Measurements from ENCODE around the gene VAPA. TPM values are rescaled to one million over a fixed set of nuclear protein-coding genes. Genes with fewer than 3 reads are reported as not detected.

VAPA gene
- total RNA-seq, 2 experiments from 2014 or later: 139 to 176 TPM

DNA sequence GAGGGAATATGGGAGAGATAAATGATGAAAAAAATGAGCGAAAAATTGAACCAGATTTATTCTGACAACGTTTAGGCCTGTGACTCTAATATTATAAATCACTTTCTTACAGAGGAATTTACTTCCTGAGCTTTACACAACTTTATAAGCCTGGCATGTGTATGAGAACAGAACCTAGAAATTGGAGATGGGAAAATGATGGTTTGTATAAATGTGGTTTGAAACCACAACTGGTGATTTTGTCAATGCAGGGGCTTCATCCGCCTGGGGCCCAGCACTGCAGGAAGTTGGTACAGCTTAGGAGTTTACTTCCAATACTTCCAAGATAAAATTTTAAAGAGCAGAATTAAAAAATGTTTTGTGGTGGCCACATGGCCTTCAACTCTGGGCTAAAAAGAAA is 82.3 kb downstream of the VAPA start:
- Histone ChIP-seq H3K4me2 (ENCODE audit: low read length) (no peak overlapping the region), H3K9me3 (ENCODE audit: low read length) (peaks cover 7% of the 10 kb centered on the region; the same call in 1 of the 2 replicates), H3K4me1 (ENCODE audit: insufficient read depth, low read length, poor library complexity, severe bottlenecking) (no peaks in the 10 kb centered on the region), H3K4me3 (ENCODE audit: low read depth, low read length, poor library complexity, severe bottlenecking) (no peak overlapping the region), H3K9me2 (ENCODE audit: insufficient read depth, low read length) (no peaks in the 10 kb centered on the region), H3K27ac (ENCODE audit: low read depth, low read length, poor library complexity, severe bottlenecking) (no peak overlapping the region), H2AFZ (ENCODE audit: low read length) (no peak overlapping the region), H4K20me1 (ENCODE audit: insufficient read depth, low read length) (no peaks in the 10 kb centered on the region), H3K79me2 (ENCODE audit: insufficient read depth, low read depth, low read length) (no peaks in the 10 kb centered on the region), H3K36me3 (ENCODE audit: insufficient read depth, low read length) (no peaks in the 10 kb centered on the region)
- no TSS peak for BruUV-seq (replicated peaks)
- TF ChIP-seq, protein P1, sequence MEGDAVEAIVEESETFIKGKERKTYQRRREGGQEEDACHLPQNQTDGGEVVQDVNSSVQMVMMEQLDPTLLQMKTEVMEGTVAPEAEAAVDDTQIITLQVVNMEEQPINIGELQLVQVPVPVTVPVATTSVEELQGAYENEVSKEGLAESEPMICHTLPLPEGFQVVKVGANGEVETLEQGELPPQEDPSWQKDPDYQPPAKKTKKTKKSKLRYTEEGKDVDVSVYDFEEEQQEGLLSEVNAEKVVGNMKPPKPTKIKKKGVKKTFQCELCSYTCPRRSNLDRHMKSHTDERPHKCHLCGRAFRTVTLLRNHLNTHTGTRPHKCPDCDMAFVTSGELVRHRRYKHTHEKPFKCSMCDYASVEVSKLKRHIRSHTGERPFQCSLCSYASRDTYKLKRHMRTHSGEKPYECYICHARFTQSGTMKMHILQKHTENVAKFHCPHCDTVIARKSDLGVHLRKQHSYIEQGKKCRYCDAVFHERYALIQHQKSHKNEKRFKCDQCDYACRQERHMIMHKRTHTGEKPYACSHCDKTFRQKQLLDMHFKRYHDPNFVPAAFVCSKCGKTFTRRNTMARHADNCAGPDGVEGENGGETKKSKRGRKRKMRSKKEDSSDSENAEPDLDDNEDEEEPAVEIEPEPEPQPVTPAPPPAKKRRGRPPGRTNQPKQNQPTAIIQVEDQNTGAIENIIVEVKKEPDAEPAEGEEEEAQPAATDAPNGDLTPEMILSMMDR (conservative IDR thresholded peaks at IDR 0.05; ENCODE audit: low read length): no peak
- TF ChIP-seq EZH2phosphoT487 (IDR thresholded peaks at IDR 0.05; ENCODE audit: borderline replicate concordance, low read depth, low read length): no peak
- ChIA-PET POLR2A (no interaction called here), CTCF (ENCODE audit: unreplicated experiment) (no interaction called here)
- DNase-seq (ENCODE audit: low spot score): no peak
- intact Hi-C loops (cut with micrococcal nuclease; ENCODE audit: unreplicated experiment): no loop called here

DNA sequence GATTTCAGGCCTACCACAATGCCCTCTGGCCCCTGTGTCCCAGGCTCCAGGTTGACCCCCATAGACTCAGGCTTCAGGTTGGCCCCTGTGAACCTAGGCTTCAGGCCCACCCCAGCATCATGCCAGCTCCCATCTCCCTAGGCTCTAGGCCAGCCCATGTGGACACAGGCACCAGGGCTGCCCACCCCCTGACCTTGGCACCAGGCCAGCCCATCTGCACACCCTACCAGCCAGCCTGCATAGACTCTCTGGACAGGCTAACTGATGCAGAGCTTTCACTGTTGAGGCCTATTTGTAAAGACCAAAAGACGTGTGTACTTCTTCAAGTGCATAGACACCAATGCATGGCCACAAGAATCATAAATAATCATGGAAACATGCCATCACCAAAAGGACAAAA is 83.9 kb downstream of the VAPA start:
- CTCF ChIA-PET (ENCODE audit: unreplicated experiment): no interaction called here
- no peak overlapping the region for H2AFZ ChIP-seq (ENCODE audit: low read length)
- H3K9me2 ChIP-seq (ENCODE audit: insufficient read depth, low read length): no peaks in the 10 kb centered on the region
- H3K9me3 ChIP-seq (ENCODE audit: low read length): peaks cover 7% of the 10 kb centered on the region; the same call in 1 of the 2 replicates
- no peak overlapping the region for H3K27ac ChIP-seq (ENCODE audit: low read depth, low read length, poor library complexity, severe bottlenecking)
- H4K20me1 ChIP-seq (ENCODE audit: insufficient read depth, low read length): no peaks in the 10 kb centered on the region
- POLR2A ChIA-PET: no interaction called here
- H3K36me3 ChIP-seq (ENCODE audit: insufficient read depth, low read length): no peaks in the 10 kb centered on the region
- no peaks in the 10 kb centered on the region for H3K4me1 ChIP-seq (ENCODE audit: insufficient read depth, low read length, poor library complexity, severe bottlenecking)
- H3K79me2 ChIP-seq (ENCODE audit: insufficient read depth, low read depth, low read length): no peaks in the 10 kb centered on the region
- H3K4me3 ChIP-seq (ENCODE audit: low read depth, low read length, poor library complexity, severe bottlenecking): no peak overlapping the region
- no peak for DNase-seq (ENCODE audit: low spot score)
- BruUV-seq (replicated peaks): no TSS peak
- intact Hi-C loops (cut with micrococcal nuclease; ENCODE audit: unreplicated experiment): no loop called here
- no peak for TF ChIP-seq EZH2phosphoT487 (IDR thresholded peaks at IDR 0.05; ENCODE audit: borderline replicate concordance, low read depth, low read length)
- TF ChIP-seq, protein P1 (conservative IDR thresholded peaks at IDR 0.05; ENCODE audit: low read length): no peak
- H3K4me2 ChIP-seq (ENCODE audit: low read length): no peak overlapping the region

DNA sequence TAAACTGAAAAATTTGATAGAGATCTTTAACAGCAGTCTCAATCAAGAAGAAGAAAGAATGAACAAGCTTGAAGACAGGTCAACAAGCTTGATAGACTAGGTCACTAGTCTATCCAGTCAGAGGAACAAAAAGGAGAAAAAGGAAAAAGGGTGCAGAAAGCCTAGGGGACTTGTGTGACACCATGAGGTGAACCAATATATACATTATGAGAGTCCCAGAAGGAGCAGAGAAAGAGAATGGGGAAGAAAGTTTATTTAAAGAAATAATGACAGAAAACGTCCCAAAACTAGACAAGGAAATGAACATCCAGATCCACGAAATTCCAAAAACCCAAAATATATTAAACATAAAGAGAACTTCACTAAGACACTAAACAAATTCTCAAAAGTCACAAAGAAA is 84.5 kb downstream of the VAPA start:
- intact Hi-C loops (cut with micrococcal nuclease; ENCODE audit: unreplicated experiment): no loop called here
- no peak overlapping the region for H2AFZ ChIP-seq (ENCODE audit: low read length)
- H3K9me3 ChIP-seq (ENCODE audit: low read length): peaks cover 7% of the 10 kb centered on the region; the same call in 1 of the 2 replicates
- no peak overlapping the region for H3K4me3 ChIP-seq (ENCODE audit: low read depth, low read length, poor library complexity, severe bottlenecking)
- H3K36me3 ChIP-seq (ENCODE audit: insufficient read depth, low read length): no peaks in the 10 kb centered on the region
- no peak overlapping the region for H3K4me2 ChIP-seq (ENCODE audit: low read length)
- H3K4me1 ChIP-seq (ENCODE audit: insufficient read depth, low read length, poor library complexity, severe bottlenecking): no peaks in the 10 kb centered on the region
- ChIA-PET CTCF (ENCODE audit: unreplicated experiment) (no interaction called here), POLR2A (no interaction called here)
- no peaks in the 10 kb centered on the region for H4K20me1 ChIP-seq (ENCODE audit: insufficient read depth, low read length)
- DNase-seq (ENCODE audit: low spot score): no peak
- TF ChIP-seq, protein P1 (conservative IDR thresholded peaks at IDR 0.05; ENCODE audit: low read length): no peak
- TF ChIP-seq EZH2phosphoT487 (IDR thresholded peaks at IDR 0.05; ENCODE audit: borderline replicate concordance, low read depth, low read length): no peak
- no peak overlapping the region for H3K27ac ChIP-seq (ENCODE audit: low read depth, low read length, poor library complexity, severe bottlenecking)
- BruUV-seq (replicated peaks): no TSS peak
- no peaks in the 10 kb centered on the region for H3K9me2 ChIP-seq (ENCODE audit: insufficient read depth, low read length)
- no peaks in the 10 kb centered on the region for H3K79me2 ChIP-seq (ENCODE audit: insufficient read depth, low read depth, low read length)
